Caco-2 (cell line): ENCODE measurements around the gene SLC36A1. TPM values are rescaled to one million over a fixed set of nuclear protein-coding genes. Genes with fewer than 3 reads are reported as not detected.

ENCODE experiments used
- BruUV-seq: library from RNA; stranded (reverse); fragments of 400-500 nt; replicated peaks from 2 replicates; lab custom pipeline; 2021; lab: Mats Ljungman, UMichigan
- CTCF ChIA-PET: fragments of 300-600 bp; sonication (Branson Sonifier 250); formaldehyde crosslinking; loops from one replicate; lab custom pipeline; 2022; ENCODE audit warnings: antibody characterized with exemption; lab: Charles Lee
- POLR2A ChIA-PET: fragments of 300-600 bp; sonication (Branson Sonifier 250); formaldehyde crosslinking; loops from one replicate; lab custom pipeline; 2022; ENCODE audit warnings: antibody characterized with exemption; lab: Charles Lee
- DNase-seq, 2 experiments: peaks; one replicate each; pipeline versions ENCODE4 v3.0.0 to v3.0.0-alpha.2; 2020 to 2022
- H3K27me3 ChIP-seq: replicated peaks from 2 replicates; pipeline ENCODE4 v1.6.0; 2011; ENCODE audit warnings: low read length; ENCODE audit not compliant: control insufficient read depth, insufficient read depth
- H3K36me3 ChIP-seq: 2 replicates; pipeline ENCODE4 v1.5.1; 2011; ENCODE audit warnings: low read length; ENCODE audit not compliant: control insufficient read depth, insufficient read depth
- H3K4me1 ChIP-seq: fragments of 250-450 bp; sonication (Bioruptor Pico); 2 replicates; pipeline ENCODE4 v1.5.1; 2020; ENCODE audit warnings: mild to moderate bottlenecking
- H3K4me3 ChIP-seq: 2 replicates; pipeline ENCODE4 v1.5.1; 2011; ENCODE audit warnings: low read depth, mild to moderate bottlenecking, control low read depth, low read length
- H3K9me3 ChIP-seq: fragments of 250-450 bp; sonication (Bioruptor Pico); 2 replicates; pipeline ENCODE4 v1.5.1; 2020; ENCODE audit warnings: mild to moderate bottlenecking, moderate library complexity
- H3K27ac Mint-ChIP-seq: one replicate; pipeline ENCODE4 v1.8.0; 2022; ENCODE audit warnings: mixed read lengths; ENCODE audit not compliant: unreplicated experiment
- H3K27me3 Mint-ChIP-seq: one replicate; pipeline ENCODE4 v1.8.0; 2022; ENCODE audit warnings: mixed read lengths; ENCODE audit not compliant: insufficient read depth, unreplicated experiment
- H3K36me3 Mint-ChIP-seq: one replicate; pipeline ENCODE4 v1.8.0; 2022; ENCODE audit warnings: mild to moderate bottlenecking, mixed read lengths; ENCODE audit not compliant: insufficient read depth, unreplicated experiment
- H3K4me1 Mint-ChIP-seq: one replicate; pipeline ENCODE4 v1.8.0; 2022; ENCODE audit warnings: low read depth, mixed read lengths; ENCODE audit not compliant: unreplicated experiment
- H3K4me3 Mint-ChIP-seq: one replicate; pipeline ENCODE4 v1.8.0; 2022; ENCODE audit warnings: mild to moderate bottlenecking, moderate library complexity, mixed read lengths; ENCODE audit not compliant: unreplicated experiment
- H3K9me3 Mint-ChIP-seq: one replicate; pipeline ENCODE4 v1.8.0; 2022; ENCODE audit warnings: mixed read lengths; ENCODE audit not compliant: unreplicated experiment
- CTCF ChIP-seq, 2 experiments: fragments of 200-600 bp in 1 of 2; IDR thresholded peaks; 1 replicate in 1 of 2; 2 replicates in 1 of 2; pipeline versions ENCODE4 v1.5.1 to v1.8.0; 2011 to 2022; ENCODE audit warnings: antibody characterized with exemption in 1 of 2, control low read depth in 1 of 2, inconsistent platforms in 1 of 2, low read depth in 1 of 2, low read length in 1 of 2, mild to moderate bottlenecking in 1 of 2, moderate library complexity in 1 of 2; ENCODE audit not compliant: insufficient read depth in 1 of 2, severe bottlenecking in 1 of 2, unreplicated experiment in 1 of 2
- intact Hi-C: fragments of 100-400 bp; cut with micrococcal nuclease; formaldehyde crosslinking; loops from one replicate; pipeline ENCODE4 v1.10.0; 2022; ENCODE audit not compliant: unreplicated experiment
- total RNA-seq: library from RNA; stranded (reverse); gene quantifications from 2 replicates; pipeline ENCODE4 v1.2.3, GENCODE V29; 2022

Gene SLC36A1
- total RNA-seq, 1 experiment from 2014 or later, result 18.2 TPM

GRCh38 chr5:151528153-151528552, 80.8 kb downstream of the SLC36A1 start:
- CTCF ChIA-PET, result no interaction called here
- no peaks in the 10 kb centered on the region for H3K36me3 ChIP-seq

GRCh38 chr5:151528996-151529395, 81.6 kb downstream of the SLC36A1 start:
- H3K36me3 ChIP-seq, result no peaks in the 10 kb centered on the region
- TF ChIP-seq CTCF (IDR thresholded peaks at IDR 0.05; ENCODE audit: insufficient read depth in 1 of 2, low read depth in 1 of 2, low read length in 1 of 2, severe bottlenecking in 1 of 2, unreplicated experiment in 1 of 2), result no peak
- no peak overlapping the region for H3K4me3 ChIP-seq
- POLR2A ChIA-PET, result no interaction called here
- H3K4me1 ChIP-seq, result no peaks in the 10 kb centered on the region
- DNase-seq, result no peak
- Mint-ChIP-seq H3K27me3 (peaks cover 3% of the 10 kb centered on the region), H3K9me3 (no peaks in the 10 kb centered on the region), H3K4me3 (no peak overlapping the region), H3K27ac (no peak overlapping the region), H3K36me3 (no peaks in the 10 kb centered on the region), H3K4me1 (no peaks in the 10 kb centered on the region)
- intact Hi-C loops, result no loop called here
- CTCF ChIA-PET, result interaction anchor here (1.0 kb wide), 1 partner anchor 8 kb away, joined by 3 read pairs; no protein-coding TSS in a partner anchor
- BruUV-seq, result no TSS peak
- no peaks in the 10 kb centered on the region for H3K27me3 ChIP-seq
- H3K9me3 ChIP-seq, result no peaks in the 10 kb centered on the region

More at GRCh38 chr5:151528153-151528552, 80.8 kb downstream of the SLC36A1 start:
- Mint-ChIP-seq H3K4me3 (no peak overlapping the region), H3K27me3 (no peaks in the 10 kb centered on the region), H3K27ac (no peak overlapping the region), H3K36me3 (no peaks in the 10 kb centered on the region), H3K4me1 (no peaks in the 10 kb centered on the region), H3K9me3 (no peaks in the 10 kb centered on the region)
- no peak for TF ChIP-seq CTCF (IDR thresholded peaks at IDR 0.05; ENCODE audit: insufficient read depth in 1 of 2, low read depth in 1 of 2, low read length in 1 of 2, severe bottlenecking in 1 of 2, unreplicated experiment in 1 of 2)
- H3K27me3 ChIP-seq, result no peaks in the 10 kb centered on the region
- POLR2A ChIA-PET, result no interaction called here
- no TSS peak for BruUV-seq
- no peaks in the 10 kb centered on the region for H3K9me3 ChIP-seq
- DNase-seq, result no peak
- no peak overlapping the region for H3K4me3 ChIP-seq
- H3K4me1 ChIP-seq, result no peaks in the 10 kb centered on the region
- intact Hi-C loops, result no loop called here

GRCh38 chr5:151531581-151531980, 84.2 kb downstream of the SLC36A1 start:
- CTCF ChIA-PET, result interaction anchor here (2.0 kb wide), 1 partner anchor 120 kb away, joined by 4 read pairs; no protein-coding TSS in a partner anchor
- DNase-seq, result no peak
- Mint-ChIP-seq H3K4me1 (no peaks in the 10 kb centered on the region), H3K9me3 (no peaks in the 10 kb centered on the region), H3K36me3 (no peaks in the 10 kb centered on the region), H3K27ac (no peak overlapping the region), H3K27me3 (peaks cover 7% of the 10 kb centered on the region), H3K4me3 (no peak overlapping the region)
- H3K4me1 ChIP-seq, result no peaks in the 10 kb centered on the region
- H3K4me3 ChIP-seq, result no peak overlapping the region
- no peak for TF ChIP-seq CTCF (IDR thresholded peaks at IDR 0.05; ENCODE audit: insufficient read depth in 1 of 2, low read depth in 1 of 2, low read length in 1 of 2, severe bottlenecking in 1 of 2, unreplicated experiment in 1 of 2)
- H3K27me3 ChIP-seq, result no peaks in the 10 kb centered on the region
- intact Hi-C loops, result no loop called here
- no peaks in the 10 kb centered on the region for H3K36me3 ChIP-seq
- H3K9me3 ChIP-seq, result no peaks in the 10 kb centered on the region
- BruUV-seq, result no TSS peak
- POLR2A ChIA-PET, result no interaction called here
